ENCODE data around the gene GMPS.

Gene GMPS

DNA sequence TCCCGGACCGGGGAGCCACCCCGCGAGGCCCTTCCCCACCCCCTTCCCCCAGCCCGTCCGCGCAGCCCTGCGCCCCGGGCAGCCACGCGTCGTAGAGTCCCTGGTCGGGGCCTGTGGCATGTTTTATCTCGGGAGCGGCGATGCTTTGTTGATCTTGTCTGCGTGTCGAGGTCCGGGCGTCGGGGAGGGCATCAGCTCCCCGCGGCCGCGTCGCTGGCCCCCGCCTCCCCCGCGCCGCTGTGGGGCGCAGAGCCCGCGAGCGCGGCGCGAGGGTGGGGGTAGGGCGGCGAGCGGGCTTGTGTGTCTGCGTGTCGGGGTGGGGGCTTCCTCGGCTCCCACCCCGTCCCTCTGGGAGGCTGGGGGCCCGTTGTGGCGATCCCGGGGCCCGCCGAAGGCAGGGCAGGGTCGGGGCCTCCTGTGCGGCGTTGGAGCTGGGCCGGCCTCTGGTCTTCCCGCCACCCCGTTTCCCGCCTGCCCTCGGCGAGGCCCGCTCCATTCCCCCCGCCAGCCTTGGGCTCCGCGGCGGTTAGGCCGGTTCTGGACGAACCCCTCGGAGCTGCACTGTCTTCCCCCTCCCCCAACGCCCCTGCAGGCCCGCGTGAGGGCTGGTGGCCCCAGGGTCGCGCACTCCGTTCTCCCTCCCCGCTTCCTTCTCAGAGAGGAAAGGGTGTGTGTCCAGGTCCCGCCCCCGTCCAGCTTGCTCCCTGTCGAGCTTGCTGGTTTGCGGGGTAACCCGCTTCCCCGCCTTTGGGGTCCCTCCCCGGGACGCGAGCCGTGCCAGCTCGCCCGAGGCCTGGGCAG, 695 bp downstream of the GMPS start:
- peak overlapping the region; percentile 91 for H3K27ac ChIP-seq
- H3K4me3 ChIP-seq (IDR thresholded peaks at IDR 0.05; ENCODE audit: insufficient read depth, low read depth, low read length), result peak overlapping the region; percentile 81

DNA sequence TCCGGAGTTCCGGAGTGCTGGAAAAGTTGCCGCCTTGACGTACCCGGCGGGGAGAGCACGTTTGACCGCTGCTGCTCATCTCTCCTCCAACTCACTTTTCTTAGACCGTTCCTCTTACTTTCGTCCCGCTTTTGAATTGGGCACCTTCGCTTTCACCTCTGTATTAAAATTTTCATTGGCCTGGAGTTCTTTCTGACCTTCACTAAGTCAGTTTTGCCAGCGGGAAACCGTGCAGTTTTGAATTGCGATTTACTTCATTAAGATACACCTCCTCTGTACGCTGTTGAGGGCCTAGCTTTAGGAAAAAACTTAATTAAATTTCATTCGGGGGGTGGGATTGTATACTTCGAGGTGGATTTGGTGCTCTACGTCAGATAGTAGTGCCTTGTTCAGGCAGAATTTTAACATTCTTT, 1.3 kb downstream of the GMPS start:
- TF ChIP-seq, protein P1, sequence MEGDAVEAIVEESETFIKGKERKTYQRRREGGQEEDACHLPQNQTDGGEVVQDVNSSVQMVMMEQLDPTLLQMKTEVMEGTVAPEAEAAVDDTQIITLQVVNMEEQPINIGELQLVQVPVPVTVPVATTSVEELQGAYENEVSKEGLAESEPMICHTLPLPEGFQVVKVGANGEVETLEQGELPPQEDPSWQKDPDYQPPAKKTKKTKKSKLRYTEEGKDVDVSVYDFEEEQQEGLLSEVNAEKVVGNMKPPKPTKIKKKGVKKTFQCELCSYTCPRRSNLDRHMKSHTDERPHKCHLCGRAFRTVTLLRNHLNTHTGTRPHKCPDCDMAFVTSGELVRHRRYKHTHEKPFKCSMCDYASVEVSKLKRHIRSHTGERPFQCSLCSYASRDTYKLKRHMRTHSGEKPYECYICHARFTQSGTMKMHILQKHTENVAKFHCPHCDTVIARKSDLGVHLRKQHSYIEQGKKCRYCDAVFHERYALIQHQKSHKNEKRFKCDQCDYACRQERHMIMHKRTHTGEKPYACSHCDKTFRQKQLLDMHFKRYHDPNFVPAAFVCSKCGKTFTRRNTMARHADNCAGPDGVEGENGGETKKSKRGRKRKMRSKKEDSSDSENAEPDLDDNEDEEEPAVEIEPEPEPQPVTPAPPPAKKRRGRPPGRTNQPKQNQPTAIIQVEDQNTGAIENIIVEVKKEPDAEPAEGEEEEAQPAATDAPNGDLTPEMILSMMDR (conservative IDR thresholded peaks at IDR 0.05; ENCODE audit: low read depth, low read length), result no peak
- H3K27ac ChIP-seq, result peak overlapping the region; percentile 91
- no peaks in the 10 kb centered on the region for H3K27me3 ChIP-seq (ENCODE audit: insufficient read depth, low read depth)
- H4K20me1 ChIP-seq (ENCODE audit: insufficient read depth), result peaks cover 46% of the 10 kb centered on the region
- peak overlapping the region; percentile 85 for H2AFZ ChIP-seq (ENCODE audit: low read depth)
- H3K4me3 ChIP-seq (IDR thresholded peaks at IDR 0.05; ENCODE audit: insufficient read depth, low read depth, low read length), result peak overlapping the region; percentile 81
- H3K79me2 ChIP-seq (ENCODE audit: insufficient read depth, low read depth), result peaks cover 59% of the 10 kb centered on the region
- H3K9ac ChIP-seq, result peak overlapping the region; percentile 97
- H3K4me2 ChIP-seq, result peak overlapping the region; percentile 49
- no peaks in the 10 kb centered on the region for H3K36me3 ChIP-seq (ENCODE audit: insufficient read depth)
- peaks cover 27% of the 10 kb centered on the region for H3K4me1 ChIP-seq (ENCODE audit: low read depth, poor library complexity, severe bottlenecking)

More for the DNA sequence above, 695 bp downstream of the GMPS start:
- Histone ChIP-seq H3K9ac (peak overlapping the region; percentile 97), H3K79me2 (ENCODE audit: insufficient read depth, low read depth) (peaks cover 53% of the 10 kb centered on the region), H3K27me3 (ENCODE audit: insufficient read depth, low read depth) (no peaks in the 10 kb centered on the region), H3K36me3 (ENCODE audit: insufficient read depth) (no peaks in the 10 kb centered on the region), H2AFZ (ENCODE audit: low read depth) (peak overlapping the region; percentile 85), H4K20me1 (ENCODE audit: insufficient read depth) (peaks cover 44% of the 10 kb centered on the region), H3K4me2 (peak overlapping the region; percentile 49), H3K4me1 (ENCODE audit: low read depth, poor library complexity, severe bottlenecking) (peaks cover 21% of the 10 kb centered on the region)
- TF ChIP-seq, protein P1 (conservative IDR thresholded peaks at IDR 0.05; ENCODE audit: low read depth, low read length), result no peak

DNA sequence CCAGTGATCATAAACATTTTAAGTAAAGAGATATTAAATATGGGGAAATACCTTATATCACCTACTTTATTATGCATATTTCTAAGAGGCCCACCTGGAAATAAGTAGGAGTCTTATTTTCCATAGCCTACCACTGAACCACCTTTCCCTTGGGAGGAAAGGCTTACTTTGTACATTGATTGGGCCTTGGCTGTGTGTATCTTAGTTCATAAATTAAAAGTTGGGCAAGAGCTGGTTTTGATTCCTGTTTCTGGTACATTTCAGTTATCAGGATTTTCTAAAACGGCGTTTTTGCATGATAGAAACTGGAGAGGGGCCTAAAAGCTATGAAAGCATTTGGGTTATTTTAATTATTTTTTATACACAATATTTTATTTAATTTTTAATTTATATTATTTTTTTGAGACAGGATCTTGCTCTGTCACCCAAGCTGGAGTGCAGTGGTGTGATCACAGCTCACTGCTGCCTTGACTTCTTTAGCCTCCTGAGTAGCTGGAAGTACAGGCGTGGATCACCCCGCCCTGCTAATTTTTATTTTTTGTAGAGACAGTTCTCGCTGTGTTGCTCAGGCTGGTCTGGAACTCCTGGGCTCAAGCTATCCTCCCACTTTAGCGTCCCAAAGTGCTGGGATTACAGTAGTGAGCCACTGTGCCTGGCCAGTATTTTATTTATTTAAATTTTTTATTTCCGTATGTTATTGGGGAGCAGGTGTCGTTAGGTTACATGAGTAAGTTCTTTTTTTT, 2.6 kb downstream of the GMPS start:
- TF ChIP-seq, protein P1 (conservative IDR thresholded peaks at IDR 0.05; ENCODE audit: low read depth, low read length), result no peak
- no peak overlapping the region; the same call in 1 of the 2 replicates for H3K9ac ChIP-seq

DNA sequence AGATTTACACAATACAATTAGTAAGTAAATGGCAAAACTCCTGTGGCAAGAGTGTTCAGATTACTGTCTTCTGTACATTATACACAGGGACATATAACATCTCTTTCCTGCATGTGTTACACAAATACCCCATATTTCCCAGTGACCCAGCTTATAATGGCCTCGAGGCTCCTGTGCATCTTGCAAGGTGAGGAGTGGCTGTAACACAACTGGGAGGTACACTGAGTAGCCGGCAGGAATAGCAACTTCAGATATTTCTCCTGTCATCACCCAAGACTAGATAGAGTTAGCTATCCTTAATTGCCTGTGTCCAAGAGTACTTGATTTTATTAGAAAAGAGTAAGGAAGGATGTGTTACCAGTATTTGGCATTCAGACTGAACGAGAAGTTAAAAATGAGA, 5.6 kb downstream of the GMPS start:
- Histone ChIP-seq H3K4me2 (no peak overlapping the region), H3K9ac (no peak overlapping the region), H3K36me3 (ENCODE audit: insufficient read depth) (no peaks in the 10 kb centered on the region), H4K20me1 (ENCODE audit: insufficient read depth) (peaks cover 69% of the 10 kb centered on the region), H3K27ac (no peak overlapping the region), H3K79me2 (ENCODE audit: insufficient read depth, low read depth) (peaks cover 99% of the 10 kb centered on the region), H2AFZ (ENCODE audit: low read depth) (no peak overlapping the region), H3K27me3 (ENCODE audit: insufficient read depth, low read depth) (no peaks in the 10 kb centered on the region), H3K4me3 (IDR thresholded peaks at IDR 0.05; ENCODE audit: insufficient read depth, low read depth, low read length) (no peak overlapping the region), H3K4me1 (ENCODE audit: low read depth, poor library complexity, severe bottlenecking) (peaks cover 32% of the 10 kb centered on the region)
- TF ChIP-seq, protein P1 (conservative IDR thresholded peaks at IDR 0.05; ENCODE audit: low read depth, low read length), result no peak

More for the DNA sequence above, 2.6 kb downstream of the GMPS start:
- H3K4me1 ChIP-seq (ENCODE audit: low read depth, poor library complexity, severe bottlenecking), result peaks cover 28% of the 10 kb centered on the region
- no peaks in the 10 kb centered on the region for H3K36me3 ChIP-seq (ENCODE audit: insufficient read depth)
- H3K79me2 ChIP-seq (ENCODE audit: insufficient read depth, low read depth), result peaks cover 72% of the 10 kb centered on the region
- H4K20me1 ChIP-seq (ENCODE audit: insufficient read depth), result peaks cover 53% of the 10 kb centered on the region
- H3K27ac ChIP-seq, result no peak overlapping the region; the same call in 1 of the 2 replicates
- peak overlapping the region; percentile 49 for H3K4me2 ChIP-seq
- no peaks in the 10 kb centered on the region for H3K27me3 ChIP-seq (ENCODE audit: insufficient read depth, low read depth)
- no peak overlapping the region for H2AFZ ChIP-seq (ENCODE audit: low read depth)
- H3K4me3 ChIP-seq (IDR thresholded peaks at IDR 0.05; ENCODE audit: insufficient read depth, low read depth, low read length), result no peak overlapping the region

All from KMS-11 (cell line).